22Rv1 (cell line): ENCODE data around the gene COL23A1.

ENCODE experiments used
- CTCF ChIP-seq: fragments of 450-650 bp; IDR thresholded peaks from 2 replicates; pipeline ENCODE4 v1.5.1; 2017; ENCODE audit warnings: mild to moderate bottlenecking
- ZFX ChIP-seq: fragments of 450-650 bp; IDR thresholded peaks from 2 replicates; pipeline ENCODE4 v1.6.1; 2017; ENCODE audit warnings: antibody characterized with exemption, borderline replicate concordance

- TF ChIP-seq CTCF (no peak), ZFX (no peak)
Observed at GRCh38 chr5:178542455-178542854, 47.7 kb downstream of the COL23A1 start.
